SK-N-SH (cell line): ENCODE measurements around the gene LRTM2. TPM values are rescaled to one million over a fixed set of nuclear protein-coding genes. Genes with fewer than 3 reads are reported as not detected.
A peak's percentile ranks its signal among the peaks of the same experiment; 100 is the strongest.

Experiments used
- CTCF ChIA-PET: fragments of 300-600, 350-600 bp; formaldehyde crosslinking; extraction: SDS; loops from one replicate; lab custom pipeline; 2021; lab: Yijun Ruan, JAX
- POLR2A ChIA-PET: fragments of 350-600 bp; sonication (Branson Sonifier 250); formaldehyde crosslinking; extraction: SDS; loops from one replicate; lab custom pipeline; 2020; ENCODE audit warnings: antibody characterized with exemption, inconsistent platforms; lab: Yijun Ruan, JAX
- DNase-seq: peaks from one replicate; pipeline ENCODE4 v3.0.0; 2012
- H2AFZ ChIP-seq: fragments of 200-600 bp; sonication (generic); 2 replicates; pipeline ENCODE4 v1.8.1; 2016; ENCODE audit warnings: antibody characterized with exemption, mild to moderate bottlenecking, low read depth
- H3F3A ChIP-seq: fragments of 200-600 bp; sonication (generic); replicated peaks from 2 replicates; pipeline ENCODE3; 2016; ENCODE audit warnings: antibody characterized with exemption, mild to moderate bottlenecking; ENCODE audit not compliant: insufficient read depth
- H3K27ac ChIP-seq, 2 experiments: fragments of 200-500 bp in 1 of 2; fragments of 200-600 bp in 1 of 2; sonication (Bioruptor generic) in 1 of 2; sonication (generic), shearing (Covaris generic) in 1 of 2; 2 replicates each; pipeline versions ENCODE4 v1.5.1 to v1.6.1; 2014 to 2016; ENCODE audit warnings: low read depth in 2 of 2, inconsistent platforms in 1 of 2, low read length in 1 of 2, mild to moderate bottlenecking in 1 of 2, mixed read lengths in 1 of 2
- H3K27me3 ChIP-seq: fragments of 200-600 bp; sonication (generic), shearing (Covaris generic); 2 replicates; pipeline ENCODE4 v1.6.1; 2016; ENCODE audit warnings: mixed run types; ENCODE audit not compliant: insufficient read depth
- H3K36me3 ChIP-seq, 2 experiments: fragments of 200-500 bp in 1 of 2; fragments of 200-600 bp in 1 of 2; sonication (Bioruptor generic) in 1 of 2; sonication (generic) in 1 of 2; replicated peaks in 1 of 2; 2 replicates each; pipeline versions ENCODE3 to v1.5.1; 2014 to 2016; ENCODE audit warnings: low read length in 1 of 2, mild to moderate bottlenecking in 1 of 2; ENCODE audit not compliant: insufficient read depth in 2 of 2, control insufficient read depth in 1 of 2
- H3K4me1 ChIP-seq, 2 experiments: fragments of 200-500 bp in 1 of 2; fragments of 200-600 bp in 1 of 2; sonication (Bioruptor generic) in 1 of 2; sonication (generic), shearing (Covaris generic) in 1 of 2; 2 replicates each; pipeline versions ENCODE4 v1.5.1 to v1.6.1; 2014 to 2016; ENCODE audit warnings: low read depth in 1 of 2, low read length in 1 of 2, mixed run types in 1 of 2; ENCODE audit not compliant: insufficient read depth in 2 of 2, control insufficient read depth in 1 of 2
- H3K4me2 ChIP-seq: fragments of 200-600 bp; sonication (generic), shearing (Covaris generic); 2 replicates; pipeline ENCODE4 v1.6.1; 2017; ENCODE audit warnings: mixed run types
- H3K4me3 ChIP-seq, 2 experiments: fragments of 200-500 bp in 1 of 2; fragments of 200-600 bp in 1 of 2; sonication (Bioruptor generic) in 1 of 2; sonication (generic), shearing (Covaris generic) in 1 of 2; 2 replicates each; pipeline versions ENCODE4 v1.5.1 to v1.8.1; 2014 to 2016; ENCODE audit warnings: low read depth in 2 of 2, inconsistent platforms in 1 of 2, low read length in 1 of 2, mild to moderate bottlenecking in 1 of 2, mixed read lengths in 1 of 2, moderate library complexity in 1 of 2
- H3K79me2 ChIP-seq: fragments of 200-600 bp; sonication (generic); 2 replicates; pipeline ENCODE4 v1.8.1; 2017; ENCODE audit warnings: mild to moderate bottlenecking; ENCODE audit not compliant: insufficient read depth
- H3K9ac ChIP-seq: fragments of 200-600 bp; sonication (generic); 2 replicates; pipeline ENCODE4 v1.6.1; 2017; ENCODE audit warnings: mixed run types
- H3K9me2 ChIP-seq: fragments of 200-600 bp; sonication (generic); 2 replicates; pipeline ENCODE4 v1.6.1; 2017; ENCODE audit warnings: mixed run types
- H3K9me3 ChIP-seq: fragments of 200-600 bp; sonication (generic); 2 replicates; pipeline ENCODE4 v1.6.1; 2017; ENCODE audit warnings: mixed run types, mild to moderate bottlenecking, moderate library complexity
- H4K20me1 ChIP-seq: fragments of 200-600 bp; sonication (generic); 2 replicates; pipeline ENCODE4 v1.6.1; 2017; ENCODE audit warnings: mild to moderate bottlenecking, mixed run types; ENCODE audit not compliant: insufficient read depth
- EP300 ChIP-seq, 2 experiments: IDR thresholded peaks; 2 replicates each; pipeline versions ENCODE4 v1.4.0 to v1.6.1; 2012; ENCODE audit warnings: borderline replicate concordance in 1 of 2, low read depth in 1 of 2, low read length in 1 of 2
- FOXJ3 ChIP-seq: sonication (generic); formaldehyde crosslinking; IDR thresholded peaks from 2 replicates; pipeline ENCODE4 v1.5.1; 2020; ENCODE audit warnings: mild to moderate bottlenecking, missing genetic modification reagents
- FOXM1 ChIP-seq: IDR thresholded peaks from 2 replicates; pipeline ENCODE4 v1.4.0; 2012; ENCODE audit warnings: low read depth, mild to moderate bottlenecking
- GABPA ChIP-seq: IDR thresholded peaks from 2 replicates; pipeline ENCODE4 v1.4.0; 2012; ENCODE audit warnings: low read depth, mild to moderate bottlenecking
- MEF2A ChIP-seq: IDR thresholded peaks from 2 replicates; pipeline ENCODE4 v1.4.0; 2012; ENCODE audit warnings: low read depth, borderline replicate concordance
- NFIC ChIP-seq: IDR thresholded peaks from 2 replicates; pipeline ENCODE4 v1.4.0; 2012; ENCODE audit warnings: borderline replicate concordance
- NRF1 ChIP-seq: IDR thresholded peaks from 2 replicates; pipeline ENCODE4 v1.6.1; 2012; ENCODE audit warnings: low read depth, mild to moderate bottlenecking, low read length
- POLR2AphosphoS5 ChIP-seq: IDR thresholded peaks from 2 replicates; pipeline ENCODE4 v1.6.1; 2012; ENCODE audit warnings: low read depth, low read length
- SMC3 ChIP-seq: IDR thresholded peaks from 2 replicates; pipeline ENCODE4 v1.6.1; 2012; ENCODE audit warnings: low read depth, low read length, improper control_type of control experiment
- TAF1 ChIP-seq: IDR thresholded peaks from 2 replicates; pipeline ENCODE4 v1.6.1; 2012; ENCODE audit warnings: low read depth, mild to moderate bottlenecking, low read length, moderate library complexity, borderline replicate concordance
- TCF12 ChIP-seq: IDR thresholded peaks from 2 replicates; pipeline ENCODE4 v1.4.0; 2012
- YY1 ChIP-seq: IDR thresholded peaks from 2 replicates; pipeline ENCODE4 v1.4.0; 2012; ENCODE audit warnings: low read depth, mild to moderate bottlenecking
- WGBS: methylation state at CpG from one replicate; pipeline ENCODE4 v1.1.6; 2017; ENCODE audit warnings: low lambda C conversion rate; 5-methylcytosine and 5-hydroxymethylcytosine counted together
- polyA plus RNA-seq, 3 experiments: library from polyadenylated mRNA; depleted of rRNA; stranded (reverse); fragments of >200 nt; gene quantifications; 2 replicates each; pipeline ENCODE4 v1.2.3, GENCODE V29; 2012
- TF ChIP-seq, protein P1 (sequence below): fragments of 150-350 bp; IDR thresholded peaks from 2 replicates; pipeline ENCODE4 v1.6.1; 2017; ENCODE audit warnings: antibody characterized with exemption, low read length, low read depth, borderline replicate concordance
- TF ChIP-seq, protein P2 (sequence below): IDR thresholded peaks from 2 replicates; pipeline ENCODE4 v1.6.1; 2012; ENCODE audit warnings: mild to moderate bottlenecking, low read depth, low read length, moderate library complexity
- TF ChIP-seq, protein P3 (sequence below): IDR thresholded peaks from 2 replicates; pipeline ENCODE4 v1.4.0; 2012; ENCODE audit warnings: low read depth, borderline replicate concordance

LRTM2 gene
- polyA plus RNA-seq, 1 of the 3 experiments (the other 2 are of a cell fraction), result not detected

DNA sequence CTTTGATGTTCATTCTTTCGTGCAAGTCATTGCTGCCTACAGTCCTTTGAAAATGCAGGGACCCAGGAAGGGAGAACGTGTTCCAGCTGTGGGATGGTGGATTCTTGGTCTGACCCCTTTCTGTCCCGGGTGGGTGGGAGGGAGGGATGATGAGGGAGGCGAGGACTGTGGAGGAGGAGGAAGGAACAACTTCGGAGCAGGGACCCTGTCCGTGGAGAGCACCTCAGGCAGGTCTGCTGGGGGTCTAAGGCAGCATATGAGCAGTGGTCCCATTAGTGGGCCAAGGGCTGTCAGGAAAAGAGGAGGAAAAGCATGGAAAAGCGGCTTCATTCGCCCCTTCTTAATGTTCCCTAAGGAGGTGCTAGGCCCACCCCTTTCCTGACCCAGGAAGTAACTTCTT, 62.0 kb downstream of the LRTM2 start (continued):
- TF ChIP-seq, protein P1, sequence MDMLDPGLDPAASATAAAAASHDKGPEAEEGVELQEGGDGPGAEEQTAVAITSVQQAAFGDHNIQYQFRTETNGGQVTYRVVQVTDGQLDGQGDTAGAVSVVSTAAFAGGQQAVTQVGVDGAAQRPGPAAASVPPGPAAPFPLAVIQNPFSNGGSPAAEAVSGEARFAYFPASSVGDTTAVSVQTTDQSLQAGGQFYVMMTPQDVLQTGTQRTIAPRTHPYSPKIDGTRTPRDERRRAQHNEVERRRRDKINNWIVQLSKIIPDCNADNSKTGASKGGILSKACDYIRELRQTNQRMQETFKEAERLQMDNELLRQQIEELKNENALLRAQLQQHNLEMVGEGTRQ, result no peak
- TF ChIP-seq GABPA (no peak), MEF2A (no peak), FOXJ3 (CRISPR knock-in tag) (no peak), YY1 (no peak), POLR2AphosphoS5 (no peak), TAF1 (no peak)

DNA sequence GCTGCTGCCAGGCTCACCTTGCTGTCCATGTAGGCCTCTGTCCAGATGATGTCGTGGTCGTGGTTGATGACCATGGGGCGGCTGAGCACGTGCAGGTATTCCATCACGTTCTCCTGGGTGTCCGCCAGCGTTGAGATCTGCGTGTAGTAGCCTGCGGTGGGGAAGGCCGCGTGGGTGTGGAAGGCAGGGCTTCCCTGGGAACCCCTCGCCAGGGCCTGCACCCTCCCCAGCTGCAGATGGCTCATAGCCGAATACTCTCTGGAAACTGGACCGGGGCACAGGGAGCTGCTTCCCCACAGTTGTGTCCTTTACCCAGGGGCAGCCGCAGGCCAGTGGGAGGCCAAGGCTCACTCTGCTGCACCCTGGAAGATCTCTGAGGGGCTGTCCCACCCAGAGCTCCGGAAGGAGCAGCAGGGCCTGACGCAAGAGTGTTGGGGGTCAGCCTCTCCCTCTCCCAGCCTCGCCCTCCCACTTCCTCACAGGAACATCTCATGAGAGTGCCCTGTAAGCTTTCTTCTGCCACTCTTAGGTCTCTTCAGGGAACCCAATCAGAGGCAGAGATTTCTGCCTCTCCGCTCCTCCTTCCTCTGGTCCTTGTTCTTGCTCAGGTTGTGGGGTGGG, 62.6 kb downstream of the LRTM2 start:
- no peak overlapping the region for H3K9ac ChIP-seq
- ChIA-PET POLR2A (no interaction called here), CTCF (interaction anchor here (1.0 kb wide), 1 partner anchor 57 kb away, joined by 3 read pairs; no protein-coding TSS in a partner anchor)
- TF ChIP-seq, protein P2, sequence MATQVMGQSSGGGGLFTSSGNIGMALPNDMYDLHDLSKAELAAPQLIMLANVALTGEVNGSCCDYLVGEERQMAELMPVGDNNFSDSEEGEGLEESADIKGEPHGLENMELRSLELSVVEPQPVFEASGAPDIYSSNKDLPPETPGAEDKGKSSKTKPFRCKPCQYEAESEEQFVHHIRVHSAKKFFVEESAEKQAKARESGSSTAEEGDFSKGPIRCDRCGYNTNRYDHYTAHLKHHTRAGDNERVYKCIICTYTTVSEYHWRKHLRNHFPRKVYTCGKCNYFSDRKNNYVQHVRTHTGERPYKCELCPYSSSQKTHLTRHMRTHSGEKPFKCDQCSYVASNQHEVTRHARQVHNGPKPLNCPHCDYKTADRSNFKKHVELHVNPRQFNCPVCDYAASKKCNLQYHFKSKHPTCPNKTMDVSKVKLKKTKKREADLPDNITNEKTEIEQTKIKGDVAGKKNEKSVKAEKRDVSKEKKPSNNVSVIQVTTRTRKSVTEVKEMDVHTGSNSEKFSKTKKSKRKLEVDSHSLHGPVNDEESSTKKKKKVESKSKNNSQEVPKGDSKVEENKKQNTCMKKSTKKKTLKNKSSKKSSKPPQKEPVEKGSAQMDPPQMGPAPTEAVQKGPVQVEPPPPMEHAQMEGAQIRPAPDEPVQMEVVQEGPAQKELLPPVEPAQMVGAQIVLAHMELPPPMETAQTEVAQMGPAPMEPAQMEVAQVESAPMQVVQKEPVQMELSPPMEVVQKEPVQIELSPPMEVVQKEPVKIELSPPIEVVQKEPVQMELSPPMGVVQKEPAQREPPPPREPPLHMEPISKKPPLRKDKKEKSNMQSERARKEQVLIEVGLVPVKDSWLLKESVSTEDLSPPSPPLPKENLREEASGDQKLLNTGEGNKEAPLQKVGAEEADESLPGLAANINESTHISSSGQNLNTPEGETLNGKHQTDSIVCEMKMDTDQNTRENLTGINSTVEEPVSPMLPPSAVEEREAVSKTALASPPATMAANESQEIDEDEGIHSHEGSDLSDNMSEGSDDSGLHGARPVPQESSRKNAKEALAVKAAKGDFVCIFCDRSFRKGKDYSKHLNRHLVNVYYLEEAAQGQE, result no peak
- TF ChIP-seq, protein P3, sequence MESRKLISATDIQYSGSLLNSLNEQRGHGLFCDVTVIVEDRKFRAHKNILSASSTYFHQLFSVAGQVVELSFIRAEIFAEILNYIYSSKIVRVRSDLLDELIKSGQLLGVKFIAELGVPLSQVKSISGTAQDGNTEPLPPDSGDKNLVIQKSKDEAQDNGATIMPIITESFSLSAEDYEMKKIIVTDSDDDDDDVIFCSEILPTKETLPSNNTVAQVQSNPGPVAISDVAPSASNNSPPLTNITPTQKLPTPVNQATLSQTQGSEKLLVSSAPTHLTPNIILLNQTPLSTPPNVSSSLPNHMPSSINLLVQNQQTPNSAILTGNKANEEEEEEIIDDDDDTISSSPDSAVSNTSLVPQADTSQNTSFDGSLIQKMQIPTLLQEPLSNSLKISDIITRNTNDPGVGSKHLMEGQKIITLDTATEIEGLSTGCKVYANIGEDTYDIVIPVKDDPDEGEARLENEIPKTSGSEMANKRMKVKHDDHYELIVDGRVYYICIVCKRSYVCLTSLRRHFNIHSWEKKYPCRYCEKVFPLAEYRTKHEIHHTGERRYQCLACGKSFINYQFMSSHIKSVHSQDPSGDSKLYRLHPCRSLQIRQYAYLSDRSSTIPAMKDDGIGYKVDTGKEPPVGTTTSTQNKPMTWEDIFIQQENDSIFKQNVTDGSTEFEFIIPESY, result no peak
- TF ChIP-seq POLR2AphosphoS5 (no peak), TCF12 (no peak), GABPA (no peak), NFIC (no peak), TAF1 (no peak), NRF1 (no peak), EP300 (IDR thresholded peaks at IDR 0.05; ENCODE audit: borderline replicate concordance in 1 of 2, low read depth in 1 of 2, low read length in 1 of 2) (no peak), SMC3 (no peak), FOXM1 (no peak)
- peak; percentile 1 for DNase-seq
- no peaks in the 10 kb centered on the region for H3F3A ChIP-seq
- no peaks in the 10 kb centered on the region for H4K20me1 ChIP-seq
- H3K9me2 ChIP-seq, result no peaks in the 10 kb centered on the region
- no peak overlapping the region for H3K27ac ChIP-seq
- no peaks in the 10 kb centered on the region for H3K79me2 ChIP-seq
- no peak overlapping the region for H2AFZ ChIP-seq
- H3K36me3 ChIP-seq, result no peaks in the 10 kb centered on the region
- WGBS, result 62% methylated on average over 6 of the region's 19 CpGs
- no peak overlapping the region for H3K4me3 ChIP-seq
- no peaks in the 10 kb centered on the region for H3K4me1 ChIP-seq
- H3K9me3 ChIP-seq, result no peaks in the 10 kb centered on the region
- no peak overlapping the region for H3K4me2 ChIP-seq
- peaks cover 5% of the 10 kb centered on the region; the same call in 1 of the 2 replicates for H3K27me3 ChIP-seq
